ENCODE data around the gene CDKN2B. TPM values are rescaled to one million over a fixed set of nuclear protein-coding genes. Genes with fewer than 3 reads are reported as not detected.

The CDKN2B gene
- total and polyA plus RNA-seq, 2 of the 4 experiments (the other 2 are of a cell fraction), result 3.6 to 8.2 TPM

DNA sequence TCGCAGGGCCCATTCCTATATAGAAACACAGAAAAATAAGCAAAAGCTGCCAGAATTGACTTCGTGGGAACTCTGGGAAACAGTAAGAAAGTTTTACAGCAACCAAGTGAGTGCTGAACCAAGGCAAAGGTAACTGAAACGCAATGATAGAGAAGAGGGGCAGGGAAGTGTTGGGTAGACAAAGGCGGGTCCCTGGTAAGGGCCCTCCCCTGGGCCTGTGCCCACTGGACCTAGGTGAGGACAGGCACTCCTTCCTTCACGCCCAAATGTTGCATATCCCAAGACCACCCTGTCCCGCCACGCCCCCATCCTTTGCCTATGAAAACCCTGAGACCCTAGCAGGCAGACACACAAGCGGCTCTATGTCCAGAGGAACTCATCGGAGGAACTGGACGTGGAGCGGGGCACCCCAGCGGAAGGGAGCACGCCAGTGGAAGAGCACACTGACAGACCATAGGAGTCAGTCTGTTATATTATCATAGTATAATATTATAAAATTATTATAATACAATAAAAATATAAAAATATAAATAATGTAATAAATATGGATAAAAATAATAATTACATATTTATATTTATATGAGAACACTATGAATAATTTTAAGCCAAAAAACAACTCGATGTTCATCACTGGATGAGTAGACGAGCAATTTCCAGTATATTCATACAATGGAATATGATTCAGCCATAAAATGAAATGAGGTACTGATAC is 42.8 kb downstream of the CDKN2B start:
- dilution Hi-C loops (cut with HindIII; ENCODE audit: low sequenced_read_pairs, unreplicated experiment), result no loop called here
- no peak overlapping the region for H3K4me3 ChIP-seq (ENCODE audit: insufficient read depth, low read depth, low read length)
- CTCF ChIA-PET, result no interaction called here

More for the DNA sequence above, 42.8 kb downstream of the CDKN2B start:
- H3K27me3 ChIP-seq (ENCODE audit: control insufficient read depth, insufficient read depth, low read length), result peaks cover 45% of the 10 kb centered on the region
- intact Hi-C loops (cut with micrococcal nuclease), result loop anchor here (5.0 kb wide), 1 partner anchor 134 kb away; no protein-coding TSS in a partner anchor
- TF ChIP-seq SMC3 (IDR thresholded peaks at IDR 0.05; ENCODE audit: low read depth, low read length) (no peak), RFX5 (IDR thresholded peaks at IDR 0.05; ENCODE audit: low read depth, low read length) (no peak), CHD1 (IDR thresholded peaks at IDR 0.05; ENCODE audit: low read depth, low read length) (no peak), NFE2L2 (IDR thresholded peaks at IDR 0.05; ENCODE audit: low read depth, low read length) (no peak), RAD21 (IDR thresholded peaks at IDR 0.05; ENCODE audit: low read length) (no peak), BHLHE40 (IDR thresholded peaks at IDR 0.05; ENCODE audit: low read depth, low read length) (no peak), CEBPB (IDR thresholded peaks at IDR 0.05; ENCODE audit: low read depth, low read length) (no peak), MAZ (IDR thresholded peaks at IDR 0.05; ENCODE audit: borderline replicate concordance, low read depth, low read length) (no peak)
- TF ChIP-seq, protein P1, sequence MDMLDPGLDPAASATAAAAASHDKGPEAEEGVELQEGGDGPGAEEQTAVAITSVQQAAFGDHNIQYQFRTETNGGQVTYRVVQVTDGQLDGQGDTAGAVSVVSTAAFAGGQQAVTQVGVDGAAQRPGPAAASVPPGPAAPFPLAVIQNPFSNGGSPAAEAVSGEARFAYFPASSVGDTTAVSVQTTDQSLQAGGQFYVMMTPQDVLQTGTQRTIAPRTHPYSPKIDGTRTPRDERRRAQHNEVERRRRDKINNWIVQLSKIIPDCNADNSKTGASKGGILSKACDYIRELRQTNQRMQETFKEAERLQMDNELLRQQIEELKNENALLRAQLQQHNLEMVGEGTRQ (IDR thresholded peaks at IDR 0.05; ENCODE audit: low read depth, low read length), result no peak
- TF ChIP-seq, protein P2, sequence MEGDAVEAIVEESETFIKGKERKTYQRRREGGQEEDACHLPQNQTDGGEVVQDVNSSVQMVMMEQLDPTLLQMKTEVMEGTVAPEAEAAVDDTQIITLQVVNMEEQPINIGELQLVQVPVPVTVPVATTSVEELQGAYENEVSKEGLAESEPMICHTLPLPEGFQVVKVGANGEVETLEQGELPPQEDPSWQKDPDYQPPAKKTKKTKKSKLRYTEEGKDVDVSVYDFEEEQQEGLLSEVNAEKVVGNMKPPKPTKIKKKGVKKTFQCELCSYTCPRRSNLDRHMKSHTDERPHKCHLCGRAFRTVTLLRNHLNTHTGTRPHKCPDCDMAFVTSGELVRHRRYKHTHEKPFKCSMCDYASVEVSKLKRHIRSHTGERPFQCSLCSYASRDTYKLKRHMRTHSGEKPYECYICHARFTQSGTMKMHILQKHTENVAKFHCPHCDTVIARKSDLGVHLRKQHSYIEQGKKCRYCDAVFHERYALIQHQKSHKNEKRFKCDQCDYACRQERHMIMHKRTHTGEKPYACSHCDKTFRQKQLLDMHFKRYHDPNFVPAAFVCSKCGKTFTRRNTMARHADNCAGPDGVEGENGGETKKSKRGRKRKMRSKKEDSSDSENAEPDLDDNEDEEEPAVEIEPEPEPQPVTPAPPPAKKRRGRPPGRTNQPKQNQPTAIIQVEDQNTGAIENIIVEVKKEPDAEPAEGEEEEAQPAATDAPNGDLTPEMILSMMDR (conservative IDR thresholded peaks at IDR 0.05; ENCODE audit: low read depth, low read length), result no peak
- POLR2A ChIA-PET (ENCODE audit: unreplicated experiment), result no interaction called here
- BruUV-seq (replicated peaks), result no TSS peak
- no peak overlapping the region for H2BK20ac ChIP-seq (ENCODE audit: low read depth, low read length)
- H4K5ac ChIP-seq (ENCODE audit: low read depth, low read length), result no peak overlapping the region
- DNase-seq (no peak), ATAC-seq (ENCODE audit: low read depth) (no peak)
- H3K23ac ChIP-seq (ENCODE audit: low read depth, low read length), result no peak overlapping the region
- H4K8ac ChIP-seq (ENCODE audit: low read depth in 2 of 2, low read length in 2 of 2), result no peak overlapping the region
- H4K91ac ChIP-seq (ENCODE audit: insufficient read depth, low read depth, low read length), result no peak overlapping the region
- no peak overlapping the region for H2AFZ ChIP-seq (replicated peaks; ENCODE audit: low read length, poor library complexity)
- H3K36me3 ChIP-seq (ENCODE audit: control insufficient read depth, insufficient read depth, low read length), result peaks cover 11% of the 10 kb centered on the region; the same call in 1 of the 2 replicates
- H3K14ac ChIP-seq (replicated peaks; ENCODE audit: low read depth, low read length), result no peak overlapping the region
- no peak overlapping the region for H2AK5ac ChIP-seq (ENCODE audit: low read depth, low read length)
- H2BK5ac ChIP-seq (ENCODE audit: low read depth, low read length, poor library complexity, severe bottlenecking), result no peak overlapping the region
- 40% methylated on average over 1 of the region's 15 CpGs; no CpG with 5 or more reads in 1 of the 2 experiments for WGBS, 2 experiments (ENCODE audit: extremely low coverage in 2 of 2, insufficient read length in 1 of 2)
- no peak overlapping the region for H3K9ac ChIP-seq (ENCODE audit: low read depth, low read length)
- no peaks in the 10 kb centered on the region for H3K9me1 ChIP-seq (ENCODE audit: insufficient read depth, low read length)
- no peak overlapping the region for H2AK9ac ChIP-seq (replicated peaks; ENCODE audit: low read depth, low read length, poor library complexity)
- no peak overlapping the region for H3K18ac ChIP-seq (ENCODE audit: low read depth, low read length)
- no peaks in the 10 kb centered on the region for H3K79me1 ChIP-seq (ENCODE audit: low read depth in 1 of 2, low read length in 2 of 2)
- H3K4me2 ChIP-seq (ENCODE audit: low read depth, low read length), result no peak overlapping the region
- peaks cover 4% of the 10 kb centered on the region for H3K4me1 ChIP-seq (ENCODE audit: control insufficient read depth, insufficient read depth, low read length)
- in situ Hi-C loops (cut with MboI; ENCODE audit: low sequenced_read_pairs), result loop anchor here (10.0 kb wide), 1 partner anchor 151 kb away; no protein-coding TSS in a partner anchor
- H3K4ac ChIP-seq (ENCODE audit: low read depth, low read length), result no peak overlapping the region
- H2BK120ac ChIP-seq (ENCODE audit: low read depth, low read length), result no peak overlapping the region
- no peak overlapping the region for H2BK15ac ChIP-seq (ENCODE audit: low read depth, low read length)
- H4K20me1 ChIP-seq (ENCODE audit: insufficient read depth, low read length), result no peaks in the 10 kb centered on the region
- H3K56ac ChIP-seq (ENCODE audit: extremely low read depth, insufficient read depth, low read length), result no peak overlapping the region
- H3K9me3 ChIP-seq (ENCODE audit: control insufficient read depth, insufficient read depth, low read length), result peaks cover 12% of the 10 kb centered on the region; the same call in 1 of the 2 replicates
- no peak overlapping the region for H3K27ac ChIP-seq (ENCODE audit: insufficient read depth, low read length)

Measured in IMR-90 (cell line).